ENCODE measurements around the gene DNAH5. TPM values are rescaled to one million over a fixed set of nuclear protein-coding genes. Genes with fewer than 3 reads are reported as not detected.

DNAH5 gene
- total and polyA plus RNA-seq, 7 donors: under 0.01 to 0.36 (median 0.07) TPM

DNA sequence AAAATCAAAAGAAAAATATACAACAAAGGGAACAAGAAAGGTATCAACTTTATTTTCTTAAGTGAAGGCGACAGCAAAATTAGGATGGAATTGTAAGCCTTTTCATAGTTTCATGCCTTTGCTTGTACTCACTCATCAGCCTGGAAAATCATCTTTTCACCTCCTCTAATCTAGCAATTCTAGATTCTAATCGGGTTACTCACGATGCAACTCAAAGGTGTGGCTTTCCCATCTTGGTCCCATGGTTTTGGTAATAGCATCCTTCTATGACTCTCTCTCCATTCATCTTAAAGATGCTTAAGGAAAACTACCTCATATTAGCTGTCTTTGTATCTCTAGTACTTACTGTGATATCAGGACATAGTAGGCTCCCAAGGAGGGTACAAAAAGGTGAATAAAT, 30.5 kb downstream of the DNAH5 start:
- no peak overlapping the region for H3K27ac ChIP-seq
- 87 to 95% (median 93%) methylated on average over 3 of the region's 3 CpGs for WGBS, 3 donors
- ATAC-seq: no peak

DNA sequence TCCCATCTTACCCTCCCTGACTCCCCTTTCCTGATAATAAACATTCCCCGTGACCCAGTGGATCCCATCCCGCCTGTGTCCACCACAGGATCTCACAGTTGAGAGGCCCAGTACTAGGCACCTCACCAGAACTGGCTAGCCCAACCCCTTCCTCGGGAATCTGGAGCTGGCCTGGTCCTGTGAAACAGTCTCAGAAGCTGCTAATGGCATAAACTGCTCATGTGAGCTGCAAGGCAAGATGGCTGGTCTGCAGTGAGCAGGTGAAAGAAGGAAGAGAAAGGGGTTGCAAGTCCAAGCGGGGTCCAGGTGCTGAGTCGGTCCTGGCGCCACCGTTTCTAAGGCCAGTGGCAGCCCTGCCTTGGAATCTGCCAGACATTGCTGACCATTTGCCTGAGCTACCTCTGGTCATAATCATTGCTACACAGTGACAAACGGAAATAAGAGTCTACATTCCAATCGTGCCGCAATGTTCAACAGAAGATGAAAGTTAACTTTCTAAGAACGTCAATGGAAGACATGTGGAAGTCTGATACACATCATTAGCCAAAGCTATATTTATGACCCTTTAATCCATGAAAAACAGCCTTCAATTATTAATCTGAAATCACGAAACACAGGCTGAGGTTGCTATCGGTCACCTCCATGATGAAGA, 33.7 kb downstream of the DNAH5 start:
- H3K4me1 ChIP-seq: no peaks in the 10 kb centered on the region
- no peak for ATAC-seq
- DNase-seq: no peak
- no peaks in the 10 kb centered on the region for H3K36me3 ChIP-seq (ENCODE audit: insufficient read depth in 1 of 2, low read depth in 1 of 2)
- TF ChIP-seq, protein P1, sequence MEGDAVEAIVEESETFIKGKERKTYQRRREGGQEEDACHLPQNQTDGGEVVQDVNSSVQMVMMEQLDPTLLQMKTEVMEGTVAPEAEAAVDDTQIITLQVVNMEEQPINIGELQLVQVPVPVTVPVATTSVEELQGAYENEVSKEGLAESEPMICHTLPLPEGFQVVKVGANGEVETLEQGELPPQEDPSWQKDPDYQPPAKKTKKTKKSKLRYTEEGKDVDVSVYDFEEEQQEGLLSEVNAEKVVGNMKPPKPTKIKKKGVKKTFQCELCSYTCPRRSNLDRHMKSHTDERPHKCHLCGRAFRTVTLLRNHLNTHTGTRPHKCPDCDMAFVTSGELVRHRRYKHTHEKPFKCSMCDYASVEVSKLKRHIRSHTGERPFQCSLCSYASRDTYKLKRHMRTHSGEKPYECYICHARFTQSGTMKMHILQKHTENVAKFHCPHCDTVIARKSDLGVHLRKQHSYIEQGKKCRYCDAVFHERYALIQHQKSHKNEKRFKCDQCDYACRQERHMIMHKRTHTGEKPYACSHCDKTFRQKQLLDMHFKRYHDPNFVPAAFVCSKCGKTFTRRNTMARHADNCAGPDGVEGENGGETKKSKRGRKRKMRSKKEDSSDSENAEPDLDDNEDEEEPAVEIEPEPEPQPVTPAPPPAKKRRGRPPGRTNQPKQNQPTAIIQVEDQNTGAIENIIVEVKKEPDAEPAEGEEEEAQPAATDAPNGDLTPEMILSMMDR (IDR thresholded peaks at IDR 0.05): no peak
- WGBS, 3 donors: 81 to 87% (median 85%) methylated on average over 13 of the region's 13 CpGs
- intact Hi-C loops (cut with DNase I): no loop called here
- no peak overlapping the region for H3K4me3 ChIP-seq
- H3K27ac ChIP-seq: no peak overlapping the region
- no peaks in the 10 kb centered on the region for H3K9me3 ChIP-seq
- H3K27me3 ChIP-seq (ENCODE audit: insufficient read depth in 3 of 3, low read length in 2 of 3): no peaks in the 10 kb centered on the region

More for the DNA sequence above, 30.5 kb downstream of the DNAH5 start:
- intact Hi-C loops (cut with DNase I): no loop called here
- Histone ChIP-seq H3K4me3 (no peak overlapping the region), H3K27me3 (ENCODE audit: insufficient read depth in 3 of 3, low read length in 2 of 3) (no peaks in the 10 kb centered on the region), H3K9me3 (no peaks in the 10 kb centered on the region), H3K4me1 (no peaks in the 10 kb centered on the region), H3K36me3 (ENCODE audit: insufficient read depth in 1 of 2, low read depth in 1 of 2) (no peaks in the 10 kb centered on the region)
- no peak for DNase-seq
- TF ChIP-seq, protein P1 (IDR thresholded peaks at IDR 0.05): no peak

DNA sequence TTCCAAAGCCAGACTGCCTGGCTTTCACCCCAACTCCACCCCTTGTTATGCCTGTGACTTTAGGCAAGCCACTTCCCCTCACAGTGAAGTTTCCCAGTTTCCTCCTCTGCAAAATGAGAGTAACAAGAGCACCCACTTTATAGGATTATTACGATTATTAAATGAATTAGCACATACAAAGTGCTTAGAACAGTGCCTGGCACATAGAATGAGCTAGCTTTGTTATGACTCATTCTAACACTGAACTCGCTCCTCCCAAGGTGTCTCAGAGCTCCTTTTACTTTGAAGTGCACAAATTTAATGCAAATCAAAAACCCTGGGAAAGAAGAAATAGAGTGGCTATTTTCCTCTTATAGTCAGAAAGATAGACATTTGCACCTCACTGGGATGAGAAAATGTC, 34.3 kb downstream of the DNAH5 start:
- ATAC-seq: no peak
- Histone ChIP-seq H3K36me3 (ENCODE audit: insufficient read depth in 1 of 2, low read depth in 1 of 2) (no peaks in the 10 kb centered on the region), H3K4me3 (no peak overlapping the region), H3K27me3 (ENCODE audit: insufficient read depth in 3 of 3, low read length in 2 of 3) (no peaks in the 10 kb centered on the region), H3K4me1 (no peaks in the 10 kb centered on the region), H3K9me3 (no peaks in the 10 kb centered on the region), H3K27ac (no peak overlapping the region)
- 72 to 75% (median 74%) methylated on average over 2 of the region's 2 CpGs for WGBS, 3 donors
- intact Hi-C loops (cut with DNase I): no loop called here
- DNase-seq: no peak
- TF ChIP-seq, protein P1 (IDR thresholded peaks at IDR 0.05): no peak

DNA sequence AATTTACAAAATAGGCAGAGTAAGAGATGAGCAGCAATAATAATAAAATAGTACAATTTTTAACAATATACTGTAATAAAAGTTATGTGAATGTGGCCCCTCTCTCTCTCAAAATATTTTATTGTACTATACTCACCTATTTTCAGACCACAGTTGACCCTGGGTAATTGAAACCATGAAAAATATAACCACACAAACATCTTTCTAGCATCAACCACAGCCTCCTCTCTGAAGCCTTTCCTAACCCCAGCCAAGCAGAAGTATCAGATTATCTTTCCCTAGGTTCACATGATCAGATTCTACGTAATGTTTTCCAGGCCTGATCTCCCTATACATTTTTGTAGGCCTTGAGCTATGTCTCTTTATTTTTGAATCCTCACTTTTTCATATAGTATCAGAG, 35.2 kb downstream of the DNAH5 start:
- H3K9me3 ChIP-seq: no peaks in the 10 kb centered on the region
- TF ChIP-seq, protein P1 (IDR thresholded peaks at IDR 0.05): no peak
- H3K4me1 ChIP-seq: no peaks in the 10 kb centered on the region
- intact Hi-C loops (cut with DNase I): no loop called here
- H3K4me3 ChIP-seq: no peak overlapping the region
- no peaks in the 10 kb centered on the region for H3K36me3 ChIP-seq (ENCODE audit: insufficient read depth in 1 of 2, low read depth in 1 of 2)
- no peaks in the 10 kb centered on the region for H3K27me3 ChIP-seq (ENCODE audit: insufficient read depth in 3 of 3, low read length in 2 of 3)
- 61 to 68% (median 63%) methylated on average over 1 of the region's 1 CpG for WGBS, 3 donors
- DNase-seq (no peak), ATAC-seq (no peak)
- H3K27ac ChIP-seq: no peak overlapping the region

DNA sequence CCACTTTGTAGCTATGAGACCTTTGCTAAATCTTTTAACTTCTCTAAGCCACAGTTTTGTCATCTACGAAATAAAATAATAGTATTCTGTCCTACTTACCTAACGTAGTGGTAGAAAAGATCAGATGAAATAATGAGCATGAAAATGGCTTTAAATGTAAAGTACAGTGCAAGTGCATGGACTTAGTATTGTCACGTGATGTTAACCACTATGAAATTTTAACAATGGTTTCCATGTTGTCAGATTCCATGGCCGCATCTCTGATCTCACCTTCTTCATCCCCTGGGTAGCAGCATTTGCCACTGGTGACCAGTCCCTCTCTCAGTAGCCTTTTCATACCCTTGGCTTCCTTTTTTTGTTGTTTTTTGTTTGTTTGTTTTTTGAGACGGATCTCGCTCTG, 45.9 kb downstream of the DNAH5 start:
- H3K4me1 ChIP-seq: no peaks in the 10 kb centered on the region
- no peak overlapping the region for H3K27ac ChIP-seq
- ATAC-seq: no peak
- intact Hi-C loops (cut with DNase I): no loop called here
- no peaks in the 10 kb centered on the region for H3K9me3 ChIP-seq
- WGBS, 3 donors: 84 to 88% (median 85%) methylated on average over 6 of the region's 6 CpGs
- TF ChIP-seq, protein P1 (IDR thresholded peaks at IDR 0.05): no peak
- DNase-seq: no peak
- H3K27me3 ChIP-seq (ENCODE audit: insufficient read depth in 3 of 3, low read length in 2 of 3): peaks cover 0 to 3% (median 0%) of the 10 kb centered on the region in 3 donors
- no peaks in the 10 kb centered on the region for H3K36me3 ChIP-seq (ENCODE audit: insufficient read depth in 1 of 2, low read depth in 1 of 2)
- no peak overlapping the region for H3K4me3 ChIP-seq
